Measurements from ENCODE around the gene CCNI2. TPM values are rescaled to one million over a fixed set of nuclear protein-coding genes. Genes with fewer than 3 reads are reported as not detected.

CCNI2 gene
- total and polyA plus RNA-seq, 9 of the 15 experiments (the other 6 are each of a cell fraction or from before 2014, with no cell fraction given), result 0.05 to 1.7 (median 0.81) TPM; not detected in 5

DNA sequence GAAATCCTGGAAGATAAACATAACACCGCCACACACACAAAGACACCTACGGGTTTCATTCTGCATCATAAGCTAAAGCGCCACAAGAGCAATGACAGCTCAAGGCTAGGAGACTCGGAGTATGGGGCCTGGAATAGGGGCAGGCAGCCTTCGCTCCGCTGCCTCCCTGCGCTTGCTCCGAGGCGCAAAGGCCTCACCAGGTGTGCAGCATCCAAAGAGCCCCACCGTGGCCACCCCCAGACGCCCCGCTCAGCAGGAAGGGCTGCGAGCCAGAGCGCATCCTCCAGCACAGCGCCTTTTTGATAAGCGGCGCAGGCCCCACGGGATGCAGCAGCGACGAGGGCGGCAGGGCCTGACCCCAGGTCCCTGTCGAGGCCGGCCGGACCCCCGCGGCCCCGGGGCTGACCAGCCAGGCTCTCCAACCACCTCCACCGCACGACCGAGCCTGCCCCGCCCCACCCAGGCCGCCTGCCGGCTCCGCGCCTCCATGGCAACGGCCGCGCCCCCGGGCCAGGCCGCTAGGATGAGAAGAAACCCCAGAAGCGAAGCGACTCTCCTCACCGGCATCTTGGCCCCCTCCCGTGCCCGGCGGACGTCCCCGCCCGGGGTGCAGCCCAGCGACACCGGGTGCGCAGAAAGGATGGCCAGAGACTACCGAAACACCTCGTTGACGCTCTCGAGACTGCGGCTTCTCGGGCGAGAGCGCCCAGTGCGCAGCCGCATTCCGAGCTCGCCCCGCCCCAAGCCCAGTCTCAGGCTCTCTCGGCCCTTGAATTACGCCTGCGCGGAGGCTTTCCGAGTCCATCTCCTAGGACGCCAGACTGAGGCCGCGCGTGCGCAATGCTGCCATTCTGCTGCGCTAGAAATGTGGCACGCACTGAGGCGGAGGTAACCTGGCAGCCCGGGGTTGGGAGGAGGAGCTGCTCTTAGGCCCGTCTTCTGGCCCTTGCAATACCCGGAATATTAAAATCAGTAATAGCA, 10.1 kb upstream of the CCNI2 start, which contains the start of gene KIF3A (continued):
- TF ChIP-seq, protein P1, sequence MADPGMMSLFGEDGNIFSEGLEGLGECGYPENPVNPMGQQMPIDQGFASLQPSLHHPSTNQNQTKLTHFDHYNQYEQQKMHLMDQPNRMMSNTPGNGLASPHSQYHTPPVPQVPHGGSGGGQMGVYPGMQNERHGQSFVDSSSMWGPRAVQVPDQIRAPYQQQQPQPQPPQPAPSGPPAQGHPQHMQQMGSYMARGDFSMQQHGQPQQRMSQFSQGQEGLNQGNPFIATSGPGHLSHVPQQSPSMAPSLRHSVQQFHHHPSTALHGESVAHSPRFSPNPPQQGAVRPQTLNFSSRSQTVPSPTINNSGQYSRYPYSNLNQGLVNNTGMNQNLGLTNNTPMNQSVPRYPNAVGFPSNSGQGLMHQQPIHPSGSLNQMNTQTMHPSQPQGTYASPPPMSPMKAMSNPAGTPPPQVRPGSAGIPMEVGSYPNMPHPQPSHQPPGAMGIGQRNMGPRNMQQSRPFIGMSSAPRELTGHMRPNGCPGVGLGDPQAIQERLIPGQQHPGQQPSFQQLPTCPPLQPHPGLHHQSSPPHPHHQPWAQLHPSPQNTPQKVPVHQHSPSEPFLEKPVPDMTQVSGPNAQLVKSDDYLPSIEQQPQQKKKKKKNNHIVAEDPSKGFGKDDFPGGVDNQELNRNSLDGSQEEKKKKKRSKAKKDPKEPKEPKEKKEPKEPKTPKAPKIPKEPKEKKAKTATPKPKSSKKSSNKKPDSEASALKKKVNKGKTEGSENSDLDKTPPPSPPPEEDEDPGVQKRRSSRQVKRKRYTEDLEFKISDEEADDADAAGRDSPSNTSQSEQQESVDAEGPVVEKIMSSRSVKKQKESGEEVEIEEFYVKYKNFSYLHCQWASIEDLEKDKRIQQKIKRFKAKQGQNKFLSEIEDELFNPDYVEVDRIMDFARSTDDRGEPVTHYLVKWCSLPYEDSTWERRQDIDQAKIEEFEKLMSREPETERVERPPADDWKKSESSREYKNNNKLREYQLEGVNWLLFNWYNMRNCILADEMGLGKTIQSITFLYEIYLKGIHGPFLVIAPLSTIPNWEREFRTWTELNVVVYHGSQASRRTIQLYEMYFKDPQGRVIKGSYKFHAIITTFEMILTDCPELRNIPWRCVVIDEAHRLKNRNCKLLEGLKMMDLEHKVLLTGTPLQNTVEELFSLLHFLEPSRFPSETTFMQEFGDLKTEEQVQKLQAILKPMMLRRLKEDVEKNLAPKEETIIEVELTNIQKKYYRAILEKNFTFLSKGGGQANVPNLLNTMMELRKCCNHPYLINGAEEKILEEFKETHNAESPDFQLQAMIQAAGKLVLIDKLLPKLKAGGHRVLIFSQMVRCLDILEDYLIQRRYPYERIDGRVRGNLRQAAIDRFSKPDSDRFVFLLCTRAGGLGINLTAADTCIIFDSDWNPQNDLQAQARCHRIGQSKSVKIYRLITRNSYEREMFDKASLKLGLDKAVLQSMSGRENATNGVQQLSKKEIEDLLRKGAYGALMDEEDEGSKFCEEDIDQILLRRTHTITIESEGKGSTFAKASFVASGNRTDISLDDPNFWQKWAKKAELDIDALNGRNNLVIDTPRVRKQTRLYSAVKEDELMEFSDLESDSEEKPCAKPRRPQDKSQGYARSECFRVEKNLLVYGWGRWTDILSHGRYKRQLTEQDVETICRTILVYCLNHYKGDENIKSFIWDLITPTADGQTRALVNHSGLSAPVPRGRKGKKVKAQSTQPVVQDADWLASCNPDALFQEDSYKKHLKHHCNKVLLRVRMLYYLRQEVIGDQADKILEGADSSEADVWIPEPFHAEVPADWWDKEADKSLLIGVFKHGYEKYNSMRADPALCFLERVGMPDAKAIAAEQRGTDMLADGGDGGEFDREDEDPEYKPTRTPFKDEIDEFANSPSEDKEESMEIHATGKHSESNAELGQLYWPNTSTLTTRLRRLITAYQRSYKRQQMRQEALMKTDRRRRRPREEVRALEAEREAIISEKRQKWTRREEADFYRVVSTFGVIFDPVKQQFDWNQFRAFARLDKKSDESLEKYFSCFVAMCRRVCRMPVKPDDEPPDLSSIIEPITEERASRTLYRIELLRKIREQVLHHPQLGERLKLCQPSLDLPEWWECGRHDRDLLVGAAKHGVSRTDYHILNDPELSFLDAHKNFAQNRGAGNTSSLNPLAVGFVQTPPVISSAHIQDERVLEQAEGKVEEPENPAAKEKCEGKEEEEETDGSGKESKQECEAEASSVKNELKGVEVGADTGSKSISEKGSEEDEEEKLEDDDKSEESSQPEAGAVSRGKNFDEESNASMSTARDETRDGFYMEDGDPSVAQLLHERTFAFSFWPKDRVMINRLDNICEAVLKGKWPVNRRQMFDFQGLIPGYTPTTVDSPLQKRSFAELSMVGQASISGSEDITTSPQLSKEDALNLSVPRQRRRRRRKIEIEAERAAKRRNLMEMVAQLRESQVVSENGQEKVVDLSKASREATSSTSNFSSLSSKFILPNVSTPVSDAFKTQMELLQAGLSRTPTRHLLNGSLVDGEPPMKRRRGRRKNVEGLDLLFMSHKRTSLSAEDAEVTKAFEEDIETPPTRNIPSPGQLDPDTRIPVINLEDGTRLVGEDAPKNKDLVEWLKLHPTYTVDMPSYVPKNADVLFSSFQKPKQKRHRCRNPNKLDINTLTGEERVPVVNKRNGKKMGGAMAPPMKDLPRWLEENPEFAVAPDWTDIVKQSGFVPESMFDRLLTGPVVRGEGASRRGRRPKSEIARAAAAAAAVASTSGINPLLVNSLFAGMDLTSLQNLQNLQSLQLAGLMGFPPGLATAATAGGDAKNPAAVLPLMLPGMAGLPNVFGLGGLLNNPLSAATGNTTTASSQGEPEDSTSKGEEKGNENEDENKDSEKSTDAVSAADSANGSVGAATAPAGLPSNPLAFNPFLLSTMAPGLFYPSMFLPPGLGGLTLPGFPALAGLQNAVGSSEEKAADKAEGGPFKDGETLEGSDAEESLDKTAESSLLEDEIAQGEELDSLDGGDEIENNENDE (IDR thresholded peaks at IDR 0.05; ENCODE audit: low read depth, low read length), result no peak
- TF ChIP-seq, protein P2, sequence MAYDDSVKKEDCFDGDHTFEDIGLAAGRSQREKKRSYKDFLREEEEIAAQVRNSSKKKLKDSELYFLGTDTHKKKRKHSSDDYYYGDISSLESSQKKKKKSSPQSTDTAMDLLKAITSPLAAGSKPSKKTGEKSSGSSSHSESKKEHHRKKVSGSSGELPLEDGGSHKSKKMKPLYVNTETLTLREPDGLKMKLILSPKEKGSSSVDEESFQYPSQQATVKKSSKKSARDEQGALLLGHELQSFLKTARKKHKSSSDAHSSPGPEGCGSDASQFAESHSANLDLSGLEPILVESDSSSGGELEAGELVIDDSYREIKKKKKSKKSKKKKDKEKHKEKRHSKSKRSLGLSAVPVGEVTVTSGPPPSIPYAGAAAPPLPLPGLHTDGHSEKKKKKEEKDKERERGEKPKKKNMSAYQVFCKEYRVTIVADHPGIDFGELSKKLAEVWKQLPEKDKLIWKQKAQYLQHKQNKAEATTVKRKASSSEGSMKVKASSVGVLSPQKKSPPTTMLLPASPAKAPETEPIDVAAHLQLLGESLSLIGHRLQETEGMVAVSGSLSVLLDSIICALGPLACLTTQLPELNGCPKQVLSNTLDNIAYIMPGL (CRISPR knock-in tag; IDR thresholded peaks at IDR 0.05), result 0 out of 2 replicates have a peak, but pooled peaks have one; percentile 43
- TF ChIP-seq CBX2 (IDR thresholded peaks at IDR 0.05; ENCODE audit: insufficient read depth, low read length, poor library complexity, severe bottlenecking), result no peak
- TF ChIP-seq, protein P3, sequence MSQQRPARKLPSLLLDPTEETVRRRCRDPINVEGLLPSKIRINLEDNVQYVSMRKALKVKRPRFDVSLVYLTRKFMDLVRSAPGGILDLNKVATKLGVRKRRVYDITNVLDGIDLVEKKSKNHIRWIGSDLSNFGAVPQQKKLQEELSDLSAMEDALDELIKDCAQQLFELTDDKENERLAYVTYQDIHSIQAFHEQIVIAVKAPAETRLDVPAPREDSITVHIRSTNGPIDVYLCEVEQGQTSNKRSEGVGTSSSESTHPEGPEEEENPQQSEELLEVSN (IDR thresholded peaks at IDR 0.05; ENCODE audit: borderline replicate concordance in 1 of 2, extremely low read depth in 1 of 2, insufficient read depth in 1 of 2, insufficient read length in 1 of 2, low read depth in 1 of 2, low read length in 1 of 2, poor library complexity in 1 of 2, severe bottlenecking in 1 of 2), result no peak
- TF ChIP-seq, protein P4, sequence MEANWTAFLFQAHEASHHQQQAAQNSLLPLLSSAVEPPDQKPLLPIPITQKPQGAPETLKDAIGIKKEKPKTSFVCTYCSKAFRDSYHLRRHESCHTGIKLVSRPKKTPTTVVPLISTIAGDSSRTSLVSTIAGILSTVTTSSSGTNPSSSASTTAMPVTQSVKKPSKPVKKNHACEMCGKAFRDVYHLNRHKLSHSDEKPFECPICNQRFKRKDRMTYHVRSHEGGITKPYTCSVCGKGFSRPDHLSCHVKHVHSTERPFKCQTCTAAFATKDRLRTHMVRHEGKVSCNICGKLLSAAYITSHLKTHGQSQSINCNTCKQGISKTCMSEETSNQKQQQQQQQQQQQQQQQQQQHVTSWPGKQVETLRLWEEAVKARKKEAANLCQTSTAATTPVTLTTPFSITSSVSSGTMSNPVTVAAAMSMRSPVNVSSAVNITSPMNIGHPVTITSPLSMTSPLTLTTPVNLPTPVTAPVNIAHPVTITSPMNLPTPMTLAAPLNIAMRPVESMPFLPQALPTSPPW (CRISPR knock-in tag; IDR thresholded peaks at IDR 0.05), result peak; percentile 66

Measured in K562 (cell line).